Measurements from ENCODE around the gene AKT3.
"Not testable (repeated sequence)": the region's sequence is repeated elsewhere in the genome, so short reads cannot be mapped to it uniquely, and the experiment has no call there.

The AKT3 gene

DNA sequence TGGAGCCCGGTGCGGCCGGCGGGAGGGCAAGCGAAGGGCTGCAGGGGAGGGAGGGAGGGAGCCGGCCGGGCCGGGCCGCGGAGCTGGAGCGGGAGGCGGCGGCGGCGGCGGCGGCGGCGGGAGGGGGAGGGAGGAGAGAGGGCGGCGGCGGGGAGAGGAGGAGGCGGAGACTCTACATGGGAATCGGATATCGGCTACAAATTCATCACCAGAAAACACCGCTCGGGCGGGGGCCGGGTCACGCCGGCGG lies at the start of gene AKT3:
Gene AKT3, minus strand, starts transcription at position 42 of the 250 bp plus-strand sequence. CDS start 7,073 bp downstream, outside the sequence.
- DNase-seq, result no peak

DNA sequence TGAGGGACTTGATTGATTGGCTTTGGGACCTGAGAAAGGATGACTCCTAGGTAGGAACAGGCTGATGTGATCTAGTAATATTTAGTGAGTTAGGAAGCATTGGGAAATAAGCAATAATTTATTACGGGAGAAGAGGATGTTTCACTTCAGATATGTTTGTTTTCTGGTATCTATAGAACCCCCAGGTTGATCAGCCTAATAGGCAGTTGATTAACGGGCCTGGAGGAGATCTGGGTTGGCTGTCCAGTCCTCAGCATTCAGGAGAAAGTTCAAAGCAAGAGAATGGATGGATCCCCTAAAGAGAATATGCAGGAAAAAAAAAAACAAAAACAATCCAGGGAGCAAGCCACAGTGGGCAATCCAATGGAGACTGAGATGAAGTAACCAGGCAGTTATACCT lies 48.2 kb upstream of the AKT3 start:
- no peak for DNase-seq

DNA sequence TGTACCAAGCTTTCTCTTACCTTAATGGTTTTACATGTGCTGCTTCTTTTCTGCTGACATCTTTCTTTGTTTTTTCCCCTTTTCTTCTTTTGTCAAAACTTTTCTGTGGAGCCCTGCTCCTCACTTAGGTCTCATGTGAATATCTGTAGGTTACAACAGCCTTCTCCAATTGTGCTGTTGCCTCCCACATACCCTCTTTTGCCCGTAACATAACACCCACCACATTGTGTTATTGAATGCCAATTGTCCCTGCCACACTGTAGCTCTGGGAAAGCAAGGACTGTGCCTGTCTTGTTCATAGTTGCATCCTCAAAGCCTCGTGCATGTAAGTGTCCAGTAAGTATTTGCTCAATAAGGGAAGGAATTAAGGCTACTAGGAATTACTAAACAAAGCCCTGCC lies 46.3 kb upstream of the AKT3 start:
- no peak for DNase-seq

DNA sequence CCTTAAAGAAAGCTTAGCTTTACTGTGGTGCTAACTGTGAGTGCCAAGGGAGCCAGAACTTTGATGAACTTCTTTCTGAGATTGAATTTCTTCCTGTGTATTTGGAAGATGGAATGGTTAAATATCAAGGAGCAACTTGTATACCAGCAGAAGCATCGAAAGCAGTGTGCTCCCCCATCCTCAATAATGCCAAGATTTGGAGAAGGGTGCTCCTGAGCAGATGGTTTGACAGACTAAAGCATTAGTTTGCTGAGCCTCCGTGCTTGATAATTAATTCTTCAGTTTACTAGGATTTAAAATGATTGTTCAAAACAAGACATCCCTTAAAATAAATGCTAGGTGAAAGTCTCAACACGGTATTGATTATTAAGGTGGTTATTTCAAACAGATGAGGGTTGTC lies 42.4 kb upstream of the AKT3 start:
- DNase-seq, result no peak

DNA sequence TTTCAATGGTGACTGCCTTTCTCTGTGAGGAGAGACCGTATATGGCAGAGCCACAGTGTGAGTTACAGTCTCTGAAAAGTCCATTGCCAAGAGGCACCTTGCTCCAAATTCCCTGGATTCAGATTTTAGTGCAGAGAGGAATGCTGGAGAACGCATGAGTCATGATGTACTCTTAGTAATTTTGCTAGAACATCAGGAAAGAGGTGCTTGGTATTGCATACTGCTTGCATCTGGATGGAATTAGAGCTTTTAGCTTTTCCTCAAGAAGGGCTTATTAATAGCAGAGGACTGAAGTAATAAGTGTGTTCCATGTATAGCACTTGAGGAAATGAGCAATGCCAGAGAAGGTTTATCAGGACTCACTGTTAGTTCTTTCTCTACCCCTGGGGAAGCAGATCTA lies 40.5 kb upstream of the AKT3 start:
- no peak for DNase-seq

DNA sequence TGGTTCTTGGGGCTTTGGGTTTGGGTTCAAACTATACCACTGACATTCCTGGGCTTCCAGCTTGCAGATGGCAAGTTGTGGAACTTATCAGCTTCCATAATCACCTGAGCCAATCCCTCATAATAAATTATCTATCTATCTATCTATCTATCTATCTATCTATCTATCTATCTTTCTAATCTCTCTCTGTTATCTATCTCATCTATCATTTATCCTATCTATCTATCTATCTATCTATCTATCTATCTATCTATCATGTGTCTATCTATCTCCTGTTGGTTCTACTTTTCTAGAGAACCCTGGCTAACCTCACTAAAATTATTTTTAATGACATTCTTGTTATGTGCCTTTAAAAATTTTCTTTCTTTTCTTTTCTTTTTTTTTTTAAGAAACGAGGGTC lies 35.8 kb upstream of the AKT3 start:
- DNase-seq, result no peak

DNA sequence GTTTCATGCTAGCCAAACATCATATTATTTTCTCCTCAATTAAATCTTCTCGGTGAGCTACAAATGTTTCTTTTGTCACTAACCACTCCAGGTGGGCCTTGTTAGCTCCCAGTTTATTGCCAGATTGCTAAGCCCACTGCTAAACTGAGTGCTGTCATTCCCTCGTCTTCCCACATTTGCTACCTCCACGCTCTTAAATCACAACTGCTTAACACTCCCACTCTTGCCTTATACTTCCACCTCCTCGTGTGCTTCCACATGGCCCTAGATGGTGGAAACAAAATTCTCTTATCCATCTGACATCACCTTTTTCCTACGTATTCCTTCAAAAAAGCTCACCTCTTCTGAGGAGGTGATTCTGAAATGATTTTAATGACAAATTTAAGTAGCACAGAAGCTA lies 34.6 kb upstream of the AKT3 start:
- DNase-seq, result no peak

DNA sequence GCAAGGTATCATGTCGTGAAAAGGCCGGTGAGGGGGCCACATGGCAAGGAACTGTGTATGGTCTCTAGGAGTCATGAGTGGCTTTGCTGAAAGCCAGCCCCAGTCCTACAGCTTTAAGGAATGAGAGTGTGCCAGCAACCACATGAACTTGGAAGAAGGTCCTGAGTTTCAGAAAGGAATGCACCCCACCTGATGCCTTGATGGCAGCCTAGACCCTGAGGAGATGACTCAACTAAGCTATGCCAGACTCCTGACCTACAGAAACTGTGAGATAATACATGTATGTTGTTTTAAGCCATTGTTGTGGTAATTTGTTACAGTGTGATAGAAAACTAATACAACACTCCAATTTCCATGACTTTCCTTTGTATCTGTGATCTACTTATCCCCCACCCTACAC lies 33.5 kb upstream of the AKT3 start:
- no peak for DNase-seq

DNA sequence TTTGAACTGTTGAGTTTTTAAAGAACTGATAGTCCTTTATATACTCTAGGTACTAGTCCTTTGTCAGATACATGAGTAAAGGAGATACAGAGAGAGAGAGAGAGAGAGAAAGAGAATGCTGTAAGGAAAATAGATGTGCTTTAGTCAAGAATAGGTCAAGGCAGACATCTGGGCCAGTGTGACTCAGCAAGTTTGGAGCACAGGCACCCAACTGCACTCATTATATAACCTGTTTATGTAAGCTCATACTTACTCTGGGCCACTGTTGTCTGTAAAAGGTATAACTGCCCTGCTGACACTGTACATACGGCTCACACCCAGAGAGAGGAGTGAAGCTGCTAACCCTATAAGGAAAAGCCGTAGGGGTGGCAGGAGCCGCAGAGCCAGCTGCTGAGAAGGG lies 32.2 kb upstream of the AKT3 start:
- no peak for DNase-seq

DNA sequence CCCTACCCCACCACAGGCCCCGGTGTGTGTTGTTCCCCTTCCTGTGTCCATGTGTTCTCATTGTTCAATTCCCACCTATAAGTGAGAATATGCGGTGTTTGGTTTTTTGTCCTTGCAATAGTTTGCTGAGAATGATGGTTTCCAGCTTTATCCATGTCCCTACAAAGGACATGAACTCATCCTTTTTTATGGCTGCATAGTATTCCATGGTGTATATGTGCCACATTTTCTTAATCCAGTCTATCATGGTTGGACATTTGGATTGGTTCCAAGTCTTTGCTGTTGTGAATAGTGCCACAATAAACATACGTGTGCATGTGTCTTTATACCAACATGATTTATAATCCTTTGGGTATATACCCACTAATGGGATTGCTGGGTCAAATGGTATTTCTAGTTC lies 27.0 kb upstream of the AKT3 start:
- DNase-seq, result not testable (repeated sequence)

DNA sequence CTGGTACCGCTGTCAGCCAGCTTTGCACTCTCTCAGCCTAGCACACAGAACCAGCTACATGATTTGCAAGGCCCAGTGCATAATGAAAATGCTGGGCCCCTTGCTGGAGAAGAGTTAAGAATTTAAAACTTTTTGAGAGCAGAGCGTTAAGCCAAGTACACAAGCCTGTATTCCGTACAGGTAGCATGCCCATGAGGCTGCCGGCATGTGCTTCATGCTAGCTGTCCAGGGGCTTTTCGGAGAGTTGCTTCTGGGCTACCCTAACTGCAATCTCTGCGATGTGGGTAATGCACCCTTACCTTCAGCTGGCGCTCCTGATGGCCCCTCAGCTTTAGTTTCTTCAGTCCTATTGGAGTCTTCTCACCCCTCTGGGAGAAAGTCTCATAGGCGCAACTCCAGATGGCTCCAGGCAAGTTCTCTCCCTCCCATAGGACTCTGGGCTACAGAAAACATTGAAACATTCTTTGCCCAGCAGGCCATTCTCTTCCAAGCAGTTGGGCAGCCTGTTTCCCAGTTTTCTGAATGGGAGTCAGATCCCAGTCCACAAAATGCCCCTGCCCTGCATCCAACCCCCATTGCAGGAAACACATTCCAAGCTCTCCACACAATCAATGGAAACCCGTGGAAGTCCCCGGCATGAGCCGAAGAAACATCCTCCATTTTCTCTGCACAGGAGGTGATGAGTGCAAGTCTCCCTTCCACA lies 5.7 kb upstream of the AKT3 start:
- no peak for DNase-seq

DNA sequence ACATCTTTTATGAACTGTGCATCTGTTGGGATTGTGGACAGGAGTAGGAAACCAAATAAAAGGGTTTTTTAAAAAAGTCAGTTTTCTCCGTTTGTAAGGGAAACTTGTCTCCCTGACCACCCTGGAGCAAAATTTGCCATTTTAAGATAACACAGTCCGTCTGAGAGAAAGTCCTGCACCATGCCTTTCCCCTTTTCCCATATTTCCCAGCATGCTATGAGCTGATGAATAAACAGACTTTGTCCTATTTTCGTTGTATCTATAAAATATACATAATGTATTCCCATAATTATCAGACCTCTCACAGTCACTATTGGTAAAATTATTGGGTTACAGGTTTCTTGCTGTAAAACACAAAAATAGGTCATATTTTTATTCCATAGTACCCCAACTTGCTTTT lies 1.7 kb upstream of the AKT3 start:
- no peak for DNase-seq

DNA sequence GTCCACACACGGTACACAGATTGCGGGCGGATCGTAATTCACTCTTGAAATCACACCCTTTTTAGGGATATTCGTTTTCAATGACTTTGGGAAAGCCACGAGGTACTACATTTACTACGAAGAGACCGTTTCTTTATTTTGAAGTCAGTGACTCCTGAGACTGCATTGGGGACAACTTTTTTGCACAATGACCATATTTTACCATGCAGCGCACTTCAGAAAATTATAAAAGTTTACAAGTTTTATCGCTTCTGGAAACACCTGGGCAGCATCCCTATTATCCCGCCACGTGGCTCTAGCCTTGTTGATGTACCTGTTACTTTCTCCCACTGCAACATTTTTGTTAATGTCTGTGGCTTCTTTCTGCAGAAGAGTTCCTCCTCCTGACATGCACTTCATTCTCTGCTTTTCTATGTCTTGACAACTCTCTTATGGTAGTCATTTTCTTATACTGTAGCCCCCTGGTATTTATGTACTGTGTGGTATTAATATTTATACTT lies 1.3 kb upstream of the AKT3 start:
- DNase-seq, result no peak

DNA sequence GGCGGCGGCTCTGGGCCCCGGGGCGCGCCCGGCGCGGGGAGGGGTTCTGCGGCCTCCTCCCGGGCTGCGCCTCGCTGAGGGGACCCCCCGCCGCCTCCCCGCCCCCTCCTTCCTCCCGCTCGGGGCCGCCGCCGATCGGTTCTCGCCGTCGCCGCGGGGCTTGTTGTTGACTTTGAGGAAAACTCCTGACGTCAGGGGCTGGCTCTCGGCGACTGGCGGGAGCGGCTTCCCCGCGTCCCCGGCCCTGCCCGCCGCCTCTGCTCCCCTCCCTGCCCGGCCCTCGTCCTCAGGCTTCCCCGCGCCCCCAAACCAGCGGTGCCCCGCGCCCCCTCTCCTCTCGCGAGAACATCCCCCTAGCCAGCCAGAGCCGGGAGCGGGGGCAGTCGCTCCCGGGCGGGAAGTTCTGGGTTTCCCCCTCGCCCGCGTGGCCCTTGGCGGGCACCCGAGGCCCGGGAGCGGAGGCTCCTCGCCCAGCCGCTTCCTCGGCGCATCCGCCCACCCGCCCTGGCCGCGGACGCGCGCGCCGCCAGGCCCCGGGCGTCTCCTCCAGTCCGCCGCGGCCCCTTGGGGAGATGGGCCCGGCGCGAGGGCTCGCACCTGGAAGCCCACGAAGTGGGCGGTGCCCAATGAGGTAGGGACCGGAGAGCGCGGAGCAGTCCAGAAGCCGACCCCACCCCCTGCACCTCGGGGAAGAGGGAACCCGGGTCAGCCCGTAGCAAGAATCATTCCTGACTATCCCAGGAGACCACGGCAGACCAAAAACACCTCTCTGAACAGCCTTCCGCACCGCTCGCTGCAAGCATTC lies 611 bp upstream of the AKT3 start:
- DNase-seq, result peak; percentile 92

DNA sequence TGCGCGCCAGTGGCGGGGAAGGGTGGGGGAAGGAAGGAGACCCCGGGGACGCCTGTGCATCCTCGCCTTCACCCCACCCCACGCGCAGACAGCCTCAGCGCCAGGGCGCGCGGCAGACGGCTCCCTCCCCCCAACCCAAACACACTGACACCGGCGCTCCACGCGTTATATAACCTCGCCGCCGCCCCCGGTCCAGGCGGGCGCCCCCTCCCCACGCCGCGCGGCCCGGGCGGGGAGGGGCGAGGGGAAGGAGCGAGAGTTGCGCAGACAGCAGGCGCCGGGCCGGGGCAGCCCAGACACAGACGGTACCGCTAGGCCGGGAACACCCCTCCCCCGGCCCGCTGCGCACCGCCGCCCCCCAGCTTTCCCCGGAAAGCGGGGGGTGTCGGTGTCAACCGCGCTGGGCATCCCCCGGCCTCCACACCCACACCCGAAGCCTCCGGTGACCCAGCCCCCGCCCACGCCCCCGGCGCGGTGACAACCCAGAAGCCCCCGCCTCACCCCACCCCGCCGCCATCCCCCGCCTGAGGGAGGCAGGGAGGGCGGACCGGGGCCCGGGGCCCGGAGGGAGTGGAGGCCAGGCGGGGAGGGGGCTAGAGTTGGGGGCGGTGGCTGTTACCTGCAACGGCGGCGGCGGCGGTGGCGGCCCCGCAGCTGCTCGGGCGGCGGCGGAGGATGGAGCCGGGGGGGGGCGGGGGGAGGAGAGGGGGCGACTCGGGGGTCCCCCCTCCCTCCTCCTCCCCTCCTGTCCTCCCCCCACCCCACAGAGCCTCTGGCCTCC lies 432 bp downstream of the AKT3 start:
- peak; percentile 79 for DNase-seq

DNA sequence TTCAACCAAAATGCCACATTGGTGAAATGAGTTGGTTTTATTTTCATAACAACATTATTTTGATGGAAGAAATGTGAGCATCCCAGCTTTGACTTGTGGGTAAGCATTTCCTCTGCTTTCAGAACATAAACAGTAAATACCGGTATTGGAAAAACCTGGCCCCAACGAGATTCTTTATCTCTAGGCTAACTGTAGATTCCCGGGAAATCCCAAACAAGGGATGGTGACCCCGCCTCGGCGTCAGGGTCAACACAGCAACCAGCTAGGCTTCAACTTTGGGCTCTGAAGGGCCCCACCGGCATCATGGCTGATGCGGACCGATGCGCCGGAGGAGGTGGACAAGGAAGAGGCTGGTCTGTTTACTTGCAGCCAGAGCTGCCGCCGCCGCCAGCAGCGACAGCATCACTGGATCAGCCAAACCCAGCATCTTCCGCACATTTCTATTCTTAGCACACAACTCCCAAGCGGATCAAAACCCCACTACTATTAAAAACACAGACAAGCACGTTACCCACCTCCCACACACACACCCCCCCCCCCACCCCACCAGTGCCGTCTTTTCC lies 1.1 kb downstream of the AKT3 start:
- DNase-seq, result no peak

DNA sequence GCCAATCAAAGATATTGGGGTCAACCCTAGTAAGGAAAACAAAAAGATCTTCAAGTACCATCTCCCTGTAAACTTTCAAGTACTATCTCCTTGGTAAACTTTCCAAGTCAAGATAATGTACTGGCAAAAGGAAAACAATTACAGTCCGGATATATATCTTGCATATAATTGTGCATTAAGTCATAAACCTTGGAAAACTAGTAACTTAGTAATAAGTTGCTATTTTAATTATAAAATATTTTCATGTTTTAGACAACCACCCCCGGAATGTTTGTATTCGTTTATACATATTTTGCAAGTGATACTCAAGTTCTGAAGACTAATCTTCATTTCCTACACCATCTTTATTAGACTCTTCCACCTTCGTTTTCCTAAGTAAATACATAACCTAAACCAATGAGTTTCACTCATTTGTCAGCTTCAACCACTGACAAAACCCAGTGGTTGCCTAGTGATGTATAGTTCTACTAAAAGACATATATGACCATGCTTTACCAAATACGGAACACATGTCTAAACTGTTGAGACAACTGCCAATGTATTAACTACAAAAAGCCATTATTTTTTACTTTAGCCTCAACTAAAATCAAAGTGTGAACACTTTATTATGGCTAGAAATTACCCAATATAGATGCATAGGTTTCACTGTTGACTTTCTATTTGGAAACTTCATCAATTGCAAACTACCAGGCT lies 1.7 kb downstream of the AKT3 start:
- DNase-seq, result no peak

DNA sequence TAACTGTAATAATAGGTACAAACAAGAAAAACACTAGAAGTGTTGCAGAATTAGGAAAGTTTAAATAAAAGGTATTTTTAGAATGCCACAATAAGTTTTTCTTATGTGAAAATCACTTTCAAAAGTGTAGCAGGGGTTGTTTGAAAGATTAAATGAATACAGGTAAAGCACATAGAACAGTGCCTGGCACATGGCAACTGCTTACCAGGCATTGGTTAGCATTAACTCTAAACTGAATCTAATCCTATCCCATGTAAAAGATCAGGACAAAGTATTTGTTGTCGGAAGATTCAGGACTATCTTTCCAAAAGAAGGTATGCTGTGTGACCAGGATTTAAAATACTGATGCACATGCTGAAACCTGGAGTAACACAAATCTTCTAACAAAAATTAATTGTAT lies 3.3 kb downstream of the AKT3 start:
- no peak for DNase-seq

DNA sequence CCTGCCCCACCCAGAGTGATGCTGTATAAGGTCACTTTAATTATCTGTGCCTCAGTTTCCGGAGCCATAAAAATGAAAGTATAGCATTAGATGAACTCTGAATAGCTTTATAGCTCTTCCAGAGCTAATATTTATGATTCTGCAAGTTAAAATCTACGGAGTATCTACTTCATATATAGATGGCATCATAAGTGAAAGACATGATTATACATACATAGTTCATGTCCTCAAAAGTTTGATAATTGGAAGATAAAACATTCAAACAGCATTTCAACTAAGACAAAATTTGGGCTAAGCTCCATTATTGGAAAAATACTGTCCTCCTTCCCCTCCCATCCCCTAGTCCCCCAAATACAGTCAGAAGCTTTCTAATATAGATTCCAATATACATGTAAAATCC lies 4.2 kb downstream of the AKT3 start:
- DNase-seq, result no peak

DNA sequence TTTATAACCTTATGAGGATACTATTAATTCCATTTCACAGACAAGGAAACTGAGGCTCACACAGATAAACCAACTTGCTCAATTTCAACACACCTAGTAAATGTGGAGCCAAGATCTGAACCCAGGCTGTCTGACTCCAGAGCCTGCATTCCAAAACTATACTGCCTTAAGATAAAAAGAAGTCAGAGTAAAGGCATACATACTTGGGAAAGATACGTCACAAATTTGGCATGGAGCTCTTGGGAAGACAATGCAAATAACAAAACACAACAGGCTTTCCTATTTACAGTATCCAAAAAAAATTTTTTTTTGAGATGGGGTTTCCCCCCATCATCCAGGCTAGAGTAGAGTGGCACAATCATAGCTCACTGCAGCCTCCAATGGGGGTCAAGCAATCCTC lies 5.9 kb downstream of the AKT3 start:
- DNase-seq, result no peak

DNA sequence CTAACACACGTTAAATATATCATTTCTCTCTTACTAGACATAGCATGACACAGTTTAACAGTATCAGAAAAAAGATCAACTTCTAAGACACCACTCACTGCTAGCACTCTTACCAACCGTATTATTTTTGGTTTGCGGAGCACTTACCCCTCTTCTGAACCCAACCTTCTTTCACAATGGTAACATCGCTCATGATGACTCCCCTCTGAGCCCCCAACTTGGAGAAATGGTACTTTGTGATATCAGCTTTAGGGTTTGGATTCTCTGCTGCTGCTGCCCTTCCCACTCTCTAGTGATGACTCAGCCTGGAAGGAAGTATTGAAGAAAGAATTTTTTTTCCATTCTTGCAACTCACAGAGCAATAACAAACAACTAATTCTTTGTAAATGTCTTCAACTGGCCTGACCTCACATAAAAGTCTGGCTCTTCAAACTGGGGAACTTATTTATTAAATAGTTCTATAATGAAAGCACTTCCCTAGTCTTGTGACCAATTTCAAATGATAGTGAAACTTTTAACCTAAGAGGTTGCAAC lies 7.0 kb downstream of the AKT3 start:
- peak; percentile 27 for DNase-seq

DNA sequence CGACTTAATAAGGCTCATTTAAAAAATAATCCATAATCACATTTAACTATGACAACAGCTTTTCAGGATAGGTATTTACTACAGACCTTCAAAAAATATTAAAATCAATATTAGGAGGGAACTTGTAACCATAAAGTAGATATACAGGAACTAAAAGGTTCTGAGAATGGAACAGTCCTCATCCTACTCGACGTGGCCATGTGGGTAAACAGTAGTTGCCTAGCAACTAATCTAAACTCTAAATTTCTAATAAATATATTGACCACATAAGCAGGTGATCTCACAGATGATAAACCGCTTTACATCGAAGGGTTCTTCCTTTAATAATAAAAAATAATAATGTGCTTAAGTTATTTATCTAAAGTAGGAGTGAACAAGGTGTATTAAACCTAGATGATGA lies 7.9 kb downstream of the AKT3 start:
- DNase-seq, result no peak

DNA sequence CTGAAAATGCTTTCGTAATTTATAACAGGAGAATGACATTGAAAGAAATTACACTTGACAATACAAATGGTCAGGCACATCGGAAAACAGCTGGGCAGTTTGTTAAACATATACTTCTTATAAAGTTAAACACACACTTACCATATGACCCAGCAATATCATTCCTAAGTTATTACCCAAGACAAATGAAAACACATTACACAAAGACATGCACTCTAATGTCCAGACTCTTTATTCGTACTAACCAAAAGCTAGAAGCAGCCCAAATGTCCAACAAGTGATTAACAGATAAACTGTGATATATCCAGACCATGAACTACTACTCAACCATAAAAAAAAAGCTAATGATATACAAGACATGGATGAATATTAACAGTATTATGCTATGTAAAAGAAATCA lies 8.5 kb downstream of the AKT3 start:
- no peak for DNase-seq

All from activated T-cell treated with anti-CD3 and anti-CD28 coated beads, Interleukin-2, amount 50 U/mL, for 1 hour (primary cell).